GM18861 (cell line): ENCODE data around the gene LRRC1.

Experiments
- ATAC-seq: cut with Tn5 transposase; IDR thresholded peaks from one replicate; pipeline ENCODE4 v1.9.1; 2021; ENCODE audit not compliant: unreplicated experiment

The LRRC1 gene

DNA sequence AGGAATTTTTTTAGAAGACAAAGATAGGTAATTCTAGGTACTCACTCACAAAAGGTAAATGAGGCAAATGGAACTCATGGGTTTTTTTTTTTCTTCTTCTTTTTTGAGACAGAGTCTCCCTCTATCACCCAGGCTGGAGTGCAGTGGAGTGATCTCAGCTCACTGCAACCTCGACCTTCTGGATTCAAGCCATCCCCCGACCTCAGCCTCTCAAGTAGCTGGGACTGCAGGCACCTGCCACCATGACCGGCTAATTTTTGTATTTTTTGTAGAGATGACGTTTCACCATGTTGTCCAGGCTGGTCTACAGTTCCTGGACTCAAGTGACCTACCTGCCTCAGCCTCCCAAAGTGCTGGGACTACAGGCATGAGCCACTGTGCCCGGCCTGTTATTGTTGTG is 126.1 kb downstream of the LRRC1 start:
- ATAC-seq = no peak

DNA sequence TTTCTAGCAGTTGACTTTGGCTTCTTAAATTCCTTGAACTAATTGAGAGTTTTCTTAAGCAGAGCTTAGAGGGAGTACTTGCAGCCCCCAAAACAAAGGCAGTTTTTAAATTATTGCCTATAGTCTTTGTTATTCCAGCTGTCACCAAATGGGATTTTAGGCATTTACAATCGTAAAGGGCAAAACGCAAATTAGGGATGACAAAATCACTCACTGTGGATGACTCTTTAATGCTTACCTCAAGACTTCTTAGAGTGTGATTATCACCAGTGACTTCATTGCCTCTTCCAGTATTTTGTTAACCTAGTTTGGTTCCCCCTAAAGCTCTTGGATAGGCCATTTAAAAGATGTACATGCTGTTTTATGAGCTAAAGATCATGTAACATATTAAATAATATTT is 126.8 kb downstream of the LRRC1 start:
- ATAC-seq = no peak

DNA sequence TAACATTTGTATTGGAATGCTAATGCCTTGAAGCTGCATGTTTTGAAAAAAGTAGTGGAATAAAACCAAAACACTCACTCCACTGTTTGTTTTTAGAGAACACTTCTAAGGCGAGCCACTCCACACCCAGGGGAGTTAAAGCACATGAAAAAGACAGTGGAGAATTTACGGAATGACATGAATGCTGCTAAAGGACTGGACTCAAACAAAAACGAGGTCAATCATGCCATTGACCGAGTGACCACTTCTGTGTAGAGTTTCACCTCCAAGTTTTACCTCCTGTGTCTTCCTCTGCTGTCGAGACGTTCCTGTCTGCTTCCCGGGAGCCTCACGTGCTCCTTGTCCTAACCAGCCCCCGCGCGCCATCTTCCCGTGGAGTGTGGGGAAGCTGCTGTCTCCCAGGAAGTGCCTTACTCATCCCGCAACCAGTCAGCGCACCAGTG is 127.8 kb downstream of the LRRC1 start:
- ATAC-seq = no peak

DNA sequence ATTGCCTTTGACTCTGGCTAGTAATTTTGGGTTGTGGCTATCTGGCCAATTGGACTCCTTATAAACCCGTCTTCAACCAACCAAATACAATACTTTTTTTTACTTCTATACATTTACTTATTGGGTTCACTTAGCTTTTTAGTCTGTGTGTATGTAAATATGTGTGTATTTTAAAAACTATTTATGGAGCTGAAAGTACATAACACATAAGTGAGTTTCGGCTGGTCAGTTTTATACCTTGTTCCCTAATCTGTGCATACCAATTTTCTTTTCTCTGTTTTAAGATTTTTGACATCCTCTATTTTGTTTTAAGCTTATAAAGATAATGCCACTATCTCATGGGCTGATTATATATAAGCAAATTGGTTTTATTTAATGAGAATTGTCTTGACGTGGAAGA is 129.5 kb downstream of the LRRC1 start:
- peak; percentile 74 for ATAC-seq

DNA sequence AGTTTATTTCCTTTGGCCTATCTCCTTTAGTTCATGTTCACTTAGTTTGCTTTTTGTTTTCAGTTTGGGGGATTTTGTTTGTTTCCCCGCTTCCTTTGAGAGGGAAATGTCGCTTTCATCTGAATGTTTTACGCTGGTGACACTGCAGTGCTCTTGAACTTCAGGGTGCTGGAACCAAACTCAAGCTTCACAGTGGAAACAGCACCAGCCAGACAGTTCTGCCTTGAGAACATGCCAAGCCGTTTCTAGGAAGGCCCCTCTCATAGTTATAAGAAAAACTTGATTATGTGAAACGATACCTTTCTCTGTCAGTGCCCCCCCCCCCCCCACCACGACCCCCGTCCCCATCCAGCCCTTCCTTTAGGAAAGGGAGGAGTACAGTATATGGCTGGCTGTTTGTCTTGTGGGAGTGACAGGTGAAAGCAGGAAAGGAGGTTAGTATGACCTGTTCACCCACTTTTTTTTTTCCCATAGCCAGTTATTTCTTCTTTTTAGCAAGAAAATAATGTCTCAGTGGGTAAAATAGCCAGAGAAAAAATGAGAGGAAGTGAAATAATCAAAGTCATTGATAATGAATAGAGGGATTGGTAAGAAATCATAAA is 130.1 kb downstream of the LRRC1 start:
- no peak for ATAC-seq

DNA sequence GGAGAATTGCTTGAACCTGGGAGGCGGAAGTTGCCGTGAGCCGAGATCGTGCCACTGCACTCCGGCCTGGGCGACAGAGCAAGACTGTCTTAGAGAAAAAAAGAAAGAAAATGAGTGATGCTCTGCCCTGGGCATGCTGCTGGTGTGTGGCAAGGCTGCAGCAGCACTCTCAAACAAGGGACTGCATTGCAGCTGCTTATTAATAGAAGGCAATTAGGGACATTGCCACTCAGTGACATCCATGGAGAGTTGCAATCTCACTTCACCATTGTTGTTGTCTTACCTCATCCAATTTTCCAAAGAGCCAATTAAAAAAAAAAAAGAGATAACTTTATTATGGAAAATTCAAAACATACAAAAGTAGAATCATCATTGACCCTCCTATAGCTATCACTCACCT is 131.1 kb downstream of the LRRC1 start:
- ATAC-seq = no peak

DNA sequence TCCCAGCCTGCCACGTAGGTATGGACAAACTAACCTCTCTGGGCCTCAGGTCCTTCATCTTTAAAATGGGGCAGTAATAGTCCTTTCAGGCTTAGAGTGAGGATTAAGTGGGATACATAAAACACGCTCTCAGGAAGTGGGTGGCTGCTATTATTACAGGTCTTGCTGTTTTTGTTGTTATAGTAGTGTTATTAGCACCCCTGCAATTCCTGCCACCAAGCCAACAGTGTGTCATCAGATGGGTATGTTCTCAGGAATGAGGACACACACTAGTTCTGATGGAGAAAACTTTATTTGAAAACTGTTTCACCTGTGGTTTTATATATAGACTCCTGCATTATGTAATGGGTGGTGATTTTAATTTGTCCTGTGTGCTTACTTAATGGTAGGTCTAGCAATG is 131.7 kb downstream of the LRRC1 start:
- no peak for ATAC-seq

DNA sequence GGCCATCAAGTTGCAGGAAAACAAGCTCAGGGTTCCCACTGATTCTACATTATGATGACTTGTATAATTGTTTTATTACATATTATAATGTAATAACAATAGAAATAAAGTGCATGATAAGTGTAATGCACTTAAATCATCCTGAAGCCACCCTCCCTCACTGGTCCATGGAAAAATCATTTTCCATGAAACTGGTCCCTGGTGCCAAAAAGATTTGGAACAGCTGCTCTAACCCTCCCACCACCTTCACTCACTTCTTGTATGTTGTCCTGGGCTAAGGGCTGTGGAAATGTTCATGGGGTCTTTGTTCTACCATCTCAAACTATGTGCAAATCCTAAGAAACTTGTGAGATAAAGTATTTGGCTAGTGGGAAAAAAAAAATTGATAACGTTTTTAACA is 133.8 kb downstream of the LRRC1 start:
- ATAC-seq = no peak

DNA sequence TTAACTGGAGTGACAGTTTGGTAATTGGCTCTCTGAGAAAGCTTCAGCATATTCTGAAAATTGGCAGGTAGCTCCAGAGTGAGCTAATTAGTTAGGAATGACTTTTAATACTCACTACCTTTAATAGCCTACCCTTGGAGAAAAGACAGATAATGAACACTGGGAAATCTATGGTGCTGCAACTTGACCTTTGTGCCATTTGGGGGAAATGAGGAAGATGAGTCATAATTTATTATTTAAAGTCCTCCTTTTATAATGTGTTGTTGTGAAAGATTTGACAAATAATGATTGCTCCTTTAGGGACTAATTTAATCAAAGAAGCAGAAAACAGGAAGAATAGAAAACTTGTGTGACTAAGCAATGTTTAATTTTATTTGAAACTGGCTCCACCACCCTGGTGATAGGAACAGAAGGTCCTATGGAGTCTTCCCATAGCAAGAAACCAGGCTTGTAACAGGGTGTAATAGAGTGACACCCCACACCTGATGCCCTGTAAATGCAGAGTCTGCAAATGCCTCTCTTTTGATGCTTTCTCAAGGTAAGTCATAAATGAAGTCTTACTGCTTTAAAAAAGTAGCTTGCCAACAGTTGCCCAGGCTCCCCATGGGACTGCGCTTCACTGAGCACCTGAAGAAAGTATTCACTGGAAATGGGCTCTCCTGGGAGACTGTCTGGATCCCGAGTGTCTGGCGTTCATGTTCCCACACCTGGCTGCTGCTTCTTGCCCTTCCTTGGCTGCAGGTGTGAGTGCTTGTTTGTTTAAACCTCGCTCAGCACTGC is 134.4 kb downstream of the LRRC1 start:
- ATAC-seq = no peak

DNA sequence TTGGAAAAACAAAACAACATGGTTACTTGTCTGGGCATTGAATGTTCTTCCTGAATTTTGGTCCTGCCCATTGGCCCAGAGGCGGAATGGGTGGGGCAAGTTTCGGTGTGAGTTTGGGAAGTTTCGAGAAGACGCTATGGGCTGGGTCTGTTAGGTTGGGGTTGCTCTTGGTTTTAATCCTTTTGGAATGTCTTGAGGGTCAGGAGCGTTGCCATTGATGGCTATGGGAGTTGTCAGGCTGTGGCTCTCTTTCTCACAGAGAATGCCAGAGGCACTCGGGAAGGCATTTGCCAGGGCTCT is 135.0 kb downstream of the LRRC1 start:
- ATAC-seq = no peak

DNA sequence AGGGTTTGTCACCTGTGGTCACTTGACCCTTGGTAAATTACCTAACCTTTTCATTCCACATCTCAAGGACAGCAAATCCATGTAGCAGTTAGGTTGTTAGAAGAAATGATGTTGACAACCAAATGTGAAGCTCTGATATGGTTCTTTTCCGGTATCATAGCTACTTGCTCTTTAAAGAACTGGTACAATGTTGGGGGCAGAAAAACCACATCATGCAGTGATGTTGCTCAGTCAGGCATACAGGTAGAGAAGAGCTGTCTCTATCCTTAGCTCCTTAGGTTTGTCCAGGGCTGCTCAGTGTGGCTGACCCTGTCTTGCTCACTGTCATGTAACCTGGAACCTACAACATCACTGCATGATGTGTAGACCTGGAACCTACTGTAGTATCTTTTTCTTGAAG is 135.5 kb downstream of the LRRC1 start:
- peak; percentile 42 for ATAC-seq

DNA sequence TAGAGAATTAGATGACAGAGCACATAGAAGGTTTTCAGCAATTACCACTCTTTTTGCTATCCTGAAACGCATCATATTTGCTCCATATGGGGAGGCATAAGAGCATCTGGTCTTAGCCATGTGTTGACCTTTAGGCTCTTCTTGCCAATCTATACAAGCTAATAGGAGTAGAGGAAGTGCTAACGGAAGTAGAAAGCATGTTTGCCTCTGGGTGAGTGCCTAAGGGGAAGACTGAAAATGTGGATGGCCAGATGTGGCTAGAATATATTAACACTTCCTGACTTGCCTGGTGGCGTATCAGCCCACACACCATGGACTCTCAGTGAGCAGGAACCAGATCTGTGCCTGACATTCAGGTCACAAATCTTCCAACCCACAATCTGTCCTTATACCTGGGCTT is 136.3 kb downstream of the LRRC1 start:
- ATAC-seq = no peak

DNA sequence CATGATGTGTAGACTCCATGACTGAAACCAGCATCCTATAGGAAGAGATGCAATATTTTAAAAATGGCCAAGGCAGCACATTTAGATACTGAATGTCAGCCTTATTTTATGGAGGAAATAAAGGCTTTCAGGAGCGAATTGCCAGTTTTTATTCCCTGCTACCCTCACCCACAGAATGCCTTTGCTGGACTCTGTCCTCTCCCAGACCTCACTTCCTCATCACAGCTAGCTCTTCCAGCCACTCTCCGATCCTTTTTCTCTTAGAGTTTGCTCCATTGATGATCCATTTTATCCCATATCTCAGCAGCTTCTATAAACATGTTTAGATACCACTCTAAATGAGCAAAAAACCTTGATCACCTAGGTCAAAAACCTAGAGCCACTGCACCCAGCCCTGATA is 137.7 kb downstream of the LRRC1 start:
- ATAC-seq = no peak

DNA sequence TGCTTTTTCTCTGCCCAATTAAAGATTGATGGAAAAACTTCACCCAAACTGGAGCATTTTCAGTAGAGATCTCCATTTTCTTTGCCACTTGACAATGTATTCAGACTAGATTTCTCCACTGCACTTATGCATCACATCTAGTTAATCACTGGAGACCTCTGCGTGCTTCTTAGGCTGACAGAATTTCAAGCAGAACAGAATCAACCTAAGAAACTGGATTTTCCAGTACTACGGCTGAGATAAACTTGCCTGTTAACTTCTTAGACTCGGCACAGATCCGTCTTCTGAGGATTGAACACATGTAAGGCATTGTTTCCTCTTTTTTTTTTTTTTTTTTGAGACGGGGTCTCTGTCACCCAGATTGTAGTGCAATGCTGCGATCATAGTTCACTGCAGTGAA is 139.2 kb downstream of the LRRC1 start:
- no peak for ATAC-seq

DNA sequence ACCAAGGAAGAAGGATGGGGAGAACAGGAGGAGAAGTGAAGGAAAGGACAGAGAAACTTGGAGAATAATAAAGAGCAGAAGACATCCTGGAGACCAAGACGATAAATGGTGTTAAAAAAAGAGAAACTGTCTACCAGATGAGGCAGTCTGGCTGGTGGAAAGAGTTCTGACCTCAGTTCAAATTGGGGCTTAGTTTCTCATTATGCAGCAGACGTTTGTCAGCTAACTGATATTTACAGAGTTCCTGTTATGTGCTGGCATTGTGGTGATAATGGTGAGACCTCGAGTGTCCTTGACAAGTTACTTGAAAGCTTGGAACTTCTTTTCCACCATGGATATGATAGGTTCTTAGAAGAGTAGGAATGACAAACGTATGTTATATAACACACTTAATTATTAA is 142.7 kb downstream of the LRRC1 start:
- peak; percentile 75 for ATAC-seq

DNA sequence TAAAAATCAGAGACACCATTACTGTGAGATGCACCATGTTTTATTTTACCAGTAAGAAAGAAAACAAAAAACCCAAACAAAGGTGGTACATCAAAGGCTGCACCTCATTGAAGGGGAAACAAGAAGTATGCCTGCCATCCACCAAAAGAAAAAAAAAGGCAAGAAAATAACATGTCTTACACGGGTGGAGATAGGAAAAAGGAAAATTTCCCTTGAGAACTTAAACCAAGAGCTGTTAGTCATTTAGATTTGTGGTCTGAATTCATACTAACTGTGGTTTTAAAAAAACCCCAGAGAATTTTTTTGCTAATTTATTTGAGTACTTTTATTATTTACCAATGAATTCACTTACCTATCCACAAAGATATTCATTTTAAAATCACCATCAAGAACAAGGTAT is 144.0 kb downstream of the LRRC1 start:
- ATAC-seq = peak; percentile 45

DNA sequence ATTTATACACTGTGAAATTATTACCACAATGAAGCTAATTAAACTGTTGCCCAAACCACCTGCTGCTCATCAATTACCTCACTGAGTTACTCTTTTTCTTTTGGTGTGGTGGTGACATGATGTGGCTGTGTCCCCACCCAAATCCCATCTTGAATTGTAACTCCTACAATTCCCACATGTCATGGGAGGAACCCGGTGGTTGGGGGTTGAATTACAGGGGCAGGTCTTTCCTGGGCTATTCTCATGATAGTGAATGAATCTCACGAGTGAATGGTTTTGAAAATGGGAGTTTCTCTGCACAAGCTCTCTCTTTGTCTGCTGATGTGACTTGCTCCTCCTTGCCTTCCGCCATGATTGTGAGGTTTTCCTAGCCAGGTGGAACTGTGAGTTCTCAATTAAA is 145.0 kb downstream of the LRRC1 start:
- no peak for ATAC-seq

DNA sequence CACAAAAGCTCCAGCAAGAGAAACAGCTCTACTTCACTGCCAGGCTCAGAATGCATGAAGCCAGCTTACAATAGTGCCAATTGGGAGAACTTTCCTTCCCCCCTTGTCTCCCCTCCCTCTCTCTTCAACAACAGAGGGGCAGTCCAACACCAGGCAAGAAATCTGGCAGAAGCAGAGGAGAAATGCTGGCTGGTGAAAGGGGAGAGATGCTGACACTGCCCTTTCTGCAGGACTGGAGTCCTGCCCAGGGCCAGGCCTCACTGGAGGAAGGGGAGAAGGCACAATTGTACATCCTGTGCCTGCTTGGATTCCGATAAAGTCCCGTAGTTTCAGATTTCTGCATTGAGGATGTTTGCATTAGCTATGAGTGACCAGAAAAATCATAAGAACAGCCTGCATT is 148.6 kb downstream of the LRRC1 start:
- no peak for ATAC-seq

DNA sequence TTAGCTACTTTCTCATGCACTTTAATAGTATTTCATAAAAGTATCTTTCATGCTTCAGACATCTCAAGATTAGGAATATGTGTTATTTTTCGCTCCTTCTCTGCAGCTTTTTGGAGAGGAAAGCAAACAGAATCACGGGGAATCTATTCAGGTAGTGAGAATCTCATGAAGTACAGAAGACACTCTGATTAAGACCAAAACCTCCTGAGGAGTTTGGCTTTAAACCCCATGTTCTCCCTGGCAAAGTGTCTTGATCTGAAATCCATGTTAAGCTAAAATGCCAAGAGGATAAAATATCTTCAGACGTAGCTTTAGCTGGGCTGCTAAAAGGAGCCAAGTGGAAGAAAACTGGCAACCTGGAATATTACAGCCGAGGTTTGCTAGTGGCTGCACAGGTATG is 149.3 kb downstream of the LRRC1 start:
- ATAC-seq = no peak

DNA sequence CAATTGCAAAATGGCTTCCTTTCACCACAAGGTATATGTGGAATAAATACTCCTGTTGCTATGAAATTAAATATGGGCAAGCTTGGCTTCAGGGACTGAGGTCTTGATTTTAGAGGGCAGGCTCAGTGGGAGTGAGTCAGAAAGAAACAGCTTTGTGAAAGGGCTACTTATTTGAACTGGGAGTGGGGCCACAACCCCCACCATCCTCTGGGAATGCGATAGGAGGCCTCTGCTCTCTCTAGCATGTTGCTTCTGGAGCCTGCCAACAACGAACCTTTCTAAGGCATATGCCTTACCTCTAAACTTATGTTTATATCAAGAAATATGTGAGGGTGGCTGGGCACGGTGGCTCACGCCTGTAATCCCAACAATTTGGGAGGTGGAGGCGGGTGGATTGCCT is 149.7 kb downstream of the LRRC1 start:
- ATAC-seq = no peak

DNA sequence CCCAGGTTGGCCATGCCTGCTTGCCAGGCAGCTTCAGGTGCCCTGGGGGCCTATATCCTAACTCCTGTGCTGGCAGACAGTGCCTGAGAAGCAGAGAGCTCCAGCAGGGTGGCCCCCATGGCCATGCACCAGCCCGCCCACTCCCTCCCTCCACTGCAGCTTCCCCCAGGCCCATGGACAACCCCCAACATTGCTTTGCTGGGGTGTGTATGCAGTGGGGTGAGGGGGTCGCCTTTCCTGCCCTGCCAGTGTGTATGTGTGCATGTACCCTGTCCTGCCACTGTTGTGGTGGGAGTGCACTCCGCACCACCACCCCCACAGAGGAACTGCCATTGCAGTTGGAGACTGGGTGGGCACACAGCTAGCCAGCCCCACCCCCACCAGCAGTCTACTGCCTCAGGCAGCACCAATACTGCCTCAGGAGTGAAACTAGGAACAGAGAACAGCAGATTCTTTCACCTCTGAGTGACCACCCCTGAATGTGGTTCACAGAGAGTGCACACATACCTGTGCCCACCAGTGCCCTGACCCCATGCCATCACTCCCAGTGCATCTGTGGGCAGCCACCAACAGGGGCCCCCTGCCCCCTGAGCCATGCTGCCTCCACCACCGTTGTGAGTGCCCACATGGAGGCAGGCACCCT is 151.1 kb downstream of the LRRC1 start:
- no peak for ATAC-seq

DNA sequence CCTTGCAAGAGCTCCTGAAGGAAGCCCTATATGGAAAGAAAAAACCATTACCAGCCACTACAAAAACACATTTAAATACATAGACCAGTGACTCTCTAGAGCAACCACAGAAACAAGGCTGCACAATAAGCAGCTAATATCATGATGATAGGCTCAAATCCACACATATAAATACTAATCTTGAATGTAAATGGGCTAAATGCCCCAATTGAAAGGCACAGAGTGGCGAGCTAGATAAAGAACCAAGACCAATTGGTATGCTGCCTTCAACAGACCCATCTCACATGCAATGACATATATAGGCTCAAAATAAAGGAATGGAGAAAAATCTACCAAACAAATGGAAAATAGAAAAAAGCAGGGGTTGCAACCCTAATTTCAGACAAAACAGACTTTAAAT is 153.0 kb downstream of the LRRC1 start:
- ATAC-seq = no peak

DNA sequence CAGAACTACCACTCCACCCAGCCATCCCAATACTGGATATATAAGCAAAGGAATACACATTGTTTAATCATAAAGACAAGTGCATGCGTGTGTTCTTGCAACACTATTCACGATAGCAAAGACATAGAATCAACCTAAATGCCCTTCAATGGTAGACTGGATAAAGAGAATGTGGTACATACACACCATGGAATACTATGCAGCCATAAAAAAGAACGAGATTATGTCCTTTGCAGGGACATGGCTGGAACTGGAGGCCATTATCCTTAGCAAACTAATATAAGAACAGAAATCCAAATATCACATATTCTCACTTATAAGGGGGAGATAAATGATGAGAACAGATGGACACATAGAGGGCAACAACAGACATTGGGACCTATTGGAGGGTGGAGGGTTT is 156.6 kb downstream of the LRRC1 start:
- no peak for ATAC-seq
